HCT116 (cell line): ENCODE data around the gene LSM10. TPM values are rescaled to one million over a fixed set of nuclear protein-coding genes. Genes with fewer than 3 reads are reported as not detected.

Experiments
- ATAC-seq: fragments of 200-7000 bp; cut with Tn5 transposase; 2 replicates; pipeline ENCODE4 v1.9.1; 2020; ENCODE audit warnings: mild to moderate bottlenecking, moderate library complexity
- BruUV-seq: library from RNA; stranded (reverse); fragments of 400-500 nt; replicated peaks from 2 replicates; lab custom pipeline; 2021; lab: Mats Ljungman, UMichigan
- CTCF ChIA-PET: fragments of 300-600 bp; sonication (Branson Sonifier 250); formaldehyde crosslinking; loops from one replicate; lab custom pipeline; 2021; ENCODE audit warnings: antibody characterized with exemption; lab: Charles Lee
- POLR2A ChIA-PET: fragments of 300-600, 350-600 bp; sonication (Branson Sonifier 250); formaldehyde crosslinking; loops from one replicate; lab custom pipeline; 2021; ENCODE audit warnings: antibody characterized with exemption; lab: Charles Lee
- RAD21 ChIA-PET, 2 experiments: fragments of 300-600 bp; sonication (Branson Sonifier 250); formaldehyde crosslinking; loops; one replicate each; lab custom pipeline; 2023; ENCODE audit warnings: low total read pairs in 2 of 2; ENCODE audit not compliant: uncharacterized antibody in 2 of 2, unreplicated experiment in 2 of 2, low non-redundant PET in 1 of 2; lab: Charles Lee
- DNase-seq: peaks from one replicate; pipeline ENCODE4 v3.0.0-alpha.2; 2010; ENCODE audit warnings: low read depth, low spot score
- H2AFZ ChIP-seq: fragments of 200-600 bp; shearing (Covaris generic), sonication (generic); 2 replicates; pipeline ENCODE4 v1.6.1; 2017; ENCODE audit warnings: low read depth, mixed run types, mixed read lengths, antibody characterized with exemption, low read length; ENCODE audit not compliant: poor library complexity, severe bottlenecking
- H3K27ac ChIP-seq: 2 replicates; pipeline ENCODE4 v1.5.1; 2012; ENCODE audit warnings: low read depth, low read length
- H3K27me3 ChIP-seq: fragments of 200-600 bp; sonication (generic); 2 replicates; pipeline ENCODE4 v1.6.1; 2016; ENCODE audit warnings: mixed run types, low read length, mixed read lengths; ENCODE audit not compliant: insufficient read depth
- H3K36me3 ChIP-seq, 2 experiments: fragments of 200-500 bp in 1 of 2; fragments of 200-600 bp in 1 of 2; sonication (Bioruptor generic) in 1 of 2; sonication (generic) in 1 of 2; 2 replicates each; pipeline versions ENCODE4 v1.5.1 to v1.6.1; 2014 to 2016; ENCODE audit warnings: low read length in 2 of 2, inconsistent platforms in 1 of 2, mixed read lengths in 1 of 2, mixed run types in 1 of 2; ENCODE audit not compliant: insufficient read depth in 2 of 2, control insufficient read depth in 1 of 2
- H3K4me1 ChIP-seq, 2 experiments: fragments of 200-600 bp in 1 of 2; sonication (generic) in 1 of 2; 2 replicates each; pipeline versions ENCODE4 v1.5.1 to v1.6.1; 2012 to 2017; ENCODE audit warnings: low read length in 2 of 2, inconsistent platforms in 1 of 2, mild to moderate bottlenecking in 1 of 2, mixed read lengths in 1 of 2, mixed run types in 1 of 2, moderate library complexity in 1 of 2; ENCODE audit not compliant: insufficient read depth in 2 of 2, control insufficient read depth in 1 of 2
- H3K4me2 ChIP-seq: fragments of 200-600 bp; sonication (generic); 2 replicates; pipeline ENCODE4 v1.6.1; 2017; ENCODE audit warnings: mixed run types, low read length, mixed read lengths
- H3K4me3 ChIP-seq, 2 experiments: fragments of 200-600 bp in 1 of 2; sonication (generic) in 1 of 2; replicated peaks in 1 of 2; 2 replicates each; pipeline ENCODE4 v1.5.1; 2011 to 2016; ENCODE audit warnings: low read length in 2 of 2, control low read depth in 1 of 2, low read depth in 1 of 2, mild to moderate bottlenecking in 1 of 2, mixed read lengths in 1 of 2, mixed run types in 1 of 2
- H3K79me2 ChIP-seq: fragments of 200-600 bp; sonication (generic); 2 replicates; pipeline ENCODE4 v1.6.1; 2017; ENCODE audit warnings: mild to moderate bottlenecking, mixed run types, low read length, moderate library complexity, mixed read lengths; ENCODE audit not compliant: insufficient read depth
- H3K9ac ChIP-seq: fragments of 200-600 bp; sonication (generic); 2 replicates; pipeline ENCODE4 v1.6.1; 2016; ENCODE audit warnings: low read length, mixed read lengths
- H3K9me2 ChIP-seq: fragments of 200-600 bp; sonication (generic), shearing (Covaris generic); 2 replicates; pipeline ENCODE4 v1.6.1; 2017; ENCODE audit warnings: mixed run types, mild to moderate bottlenecking, moderate library complexity; ENCODE audit not compliant: insufficient read depth
- H3K9me3 ChIP-seq, 2 experiments: fragments of 200-500 bp in 1 of 2; fragments of 200-600 bp in 1 of 2; sonication (Bioruptor generic) in 1 of 2; sonication (generic) in 1 of 2; 2 replicates each; pipeline ENCODE4 v1.6.1; 2014 to 2017; ENCODE audit warnings: low read length in 2 of 2, mixed read lengths in 2 of 2, inconsistent platforms in 1 of 2, low read depth in 1 of 2, mild to moderate bottlenecking in 1 of 2, mixed run types in 1 of 2, moderate library complexity in 1 of 2; ENCODE audit not compliant: control insufficient read depth in 1 of 2, insufficient read depth in 1 of 2
- H4K20me1 ChIP-seq: fragments of 200-600 bp; sonication (generic), shearing (Covaris generic); 2 replicates; pipeline ENCODE4 v1.6.1; 2017; ENCODE audit warnings: mixed run types, mild to moderate bottlenecking, moderate library complexity; ENCODE audit not compliant: insufficient read depth
- CBX3 ChIP-seq: IDR thresholded peaks from 2 replicates; pipeline ENCODE4 v1.6.1; 2012; ENCODE audit warnings: low read depth
- CEBPB ChIP-seq: IDR thresholded peaks from 2 replicates; pipeline ENCODE4 v1.6.1; 2012; ENCODE audit warnings: low read depth
- CTCF ChIP-seq, 3 experiments: fragments of 200-600 bp in 1 of 3; sonication (generic) in 1 of 3; IDR thresholded peaks in 2 of 3; conservative IDR thresholded peaks in 1 of 3; 2 replicates each; pipeline ENCODE4 v1.5.1; 2012 to 2017; ENCODE audit warnings: low read depth in 2 of 3, low read length in 2 of 3, antibody characterized with exemption in 1 of 3, borderline replicate concordance in 1 of 3, control low read depth in 1 of 3, mild to moderate bottlenecking in 1 of 3, mixed read lengths in 1 of 3, mixed run types in 1 of 3, moderate library complexity in 1 of 3; ENCODE audit not compliant: insufficient read depth in 1 of 3
- FOSL1 ChIP-seq: IDR thresholded peaks from 2 replicates; pipeline ENCODE4 v1.6.1; 2012; ENCODE audit warnings: low read depth
- JUND ChIP-seq: IDR thresholded peaks from 2 replicates; pipeline ENCODE4 v1.6.1; 2012
- RAD21 ChIP-seq: IDR thresholded peaks from 2 replicates; pipeline ENCODE4 v1.6.1; 2012; ENCODE audit warnings: low read depth, mild to moderate bottlenecking
- SIN3A ChIP-seq: IDR thresholded peaks from 2 replicates; pipeline ENCODE4 v1.6.1; 2012; ENCODE audit warnings: low read depth
- SRF ChIP-seq: IDR thresholded peaks from 2 replicates; pipeline ENCODE4 v1.6.1; 2012; ENCODE audit warnings: low read depth
- ZBTB33 ChIP-seq: IDR thresholded peaks from 2 replicates; pipeline ENCODE4 v1.6.1; 2011; ENCODE audit warnings: mild to moderate bottlenecking, low read length, moderate library complexity; ENCODE audit not compliant: insufficient replicate concordance; ENCODE audit errors: extremely low read depth
- ZFX ChIP-seq: fragments of 450-650 bp; IDR thresholded peaks from 2 replicates; pipeline ENCODE4 v1.6.1; 2017
- ZNF274 ChIP-seq: fragments of 200-500 bp; sonication (Bioruptor generic); IDR thresholded peaks from 2 replicates; pipeline ENCODE4 v1.6.1; 2014; ENCODE audit warnings: mild to moderate bottlenecking, low read depth, low read length, inconsistent platforms
- intact Hi-C: fragments of 100-400 bp; cut with micrococcal nuclease; formaldehyde crosslinking; loops from 2 replicates; pipeline ENCODE4 v1.10.0; 2022
- total RNA-seq: library from RNA; stranded (reverse); gene quantifications from one replicate; pipeline ENCODE4 v1.2.1, GENCODE V29; 2021; ENCODE audit not compliant: unreplicated experiment

Gene LSM10
- total RNA-seq, 1 experiment from 2014 or later = 49.5 TPM

GRCh38 chr1:36417931-36418330, 20.2 kb upstream of the LSM10 start:
- no peak overlapping the region for H2AFZ ChIP-seq
- no TSS peak for BruUV-seq
- H3K79me2 ChIP-seq = no peaks in the 10 kb centered on the region
- ChIA-PET CTCF (interaction anchor here (3.0 kb wide), 1 partner anchor 17 kb away, joined by 7 read pairs; no protein-coding TSS in a partner anchor), POLR2A (interaction anchor here (5.9 kb wide), 1 partner anchor 17 kb away, joined by 20 read pairs; no protein-coding TSS in a partner anchor), RAD21 (interaction anchor here in 1 of 2 experiments (1.6 kb wide), 1 partner anchor 75 kb away, joined by 4 read pairs; no protein-coding TSS in a partner anchor)
- H4K20me1 ChIP-seq = no peaks in the 10 kb centered on the region
- ATAC-seq (no peak), DNase-seq (no peak)
- H3K27ac ChIP-seq = no peak overlapping the region
- H3K36me3 ChIP-seq = no peaks in the 10 kb centered on the region
- intact Hi-C loops = no loop called here
- no peak overlapping the region for H3K9ac ChIP-seq
- TF ChIP-seq SIN3A = no peak
- TF ChIP-seq JUND = no peak
- TF ChIP-seq ZFX = no peak
- TF ChIP-seq CTCF (IDR thresholded peaks at IDR 0.05 in 2 of 3, conservative IDR thresholded peaks at IDR 0.05 in 1 of 3; ENCODE audit: borderline replicate concordance in 1 of 3, insufficient read depth in 1 of 3, low read depth in 2 of 3, low read length in 2 of 3) = no peak
- no peak for TF ChIP-seq ZBTB33
- TF ChIP-seq CBX3 = no peak
- no peak for TF ChIP-seq SRF
- TF ChIP-seq RAD21 = no peak
- no peak for TF ChIP-seq CEBPB
- no peak for TF ChIP-seq FOSL1
- no peak for TF ChIP-seq ZNF274
- no peaks in the 10 kb centered on the region for H3K9me3 ChIP-seq
- no peaks in the 10 kb centered on the region for H3K27me3 ChIP-seq
- no peak overlapping the region for H3K4me3 ChIP-seq
- H3K9me2 ChIP-seq = no peaks in the 10 kb centered on the region
- H3K4me2 ChIP-seq = no peak overlapping the region
- H3K4me1 ChIP-seq = peaks cover 6 to 23% of the 10 kb centered on the region in 2 experiments; a peak in 3 of 4 replicates
